OCI-LY3 (cell line): ENCODE measurements around the gene FBXO34.

Experiments
- H2AFZ ChIP-seq: fragments of 200-600, 300-600 bp; shearing (Covaris generic); 2 replicates; pipeline ENCODE4 v1.6.0; 2014; ENCODE audit warnings: antibody characterized with exemption, low read depth, low read length
- H3K27ac ChIP-seq: fragments of 200-600, 300-600 bp; sonication (generic); 2 replicates; pipeline ENCODE4 v1.5.1; 2014; ENCODE audit warnings: mild to moderate bottlenecking, low read length, moderate library complexity, mixed read lengths
- H3K27me3 ChIP-seq: fragments of 200-600, 300-600 bp; sonication (generic); 2 replicates; pipeline ENCODE4 v1.6.1; 2014; ENCODE audit warnings: low read depth, low read length, mixed read lengths
- H3K36me3 ChIP-seq: fragments of 200-600, 300-600 bp; sonication (generic); replicated peaks from 2 replicates; pipeline ENCODE3; 2014; ENCODE audit warnings: low read depth, low read length, mixed read lengths
- H3K4me1 ChIP-seq: fragments of 300-600, 200-600 bp; sonication (generic); 2 replicates; pipeline ENCODE4 v1.6.1; 2014; ENCODE audit warnings: low read length, mixed read lengths
- H3K4me2 ChIP-seq: fragments of 200-600, 300-600 bp; sonication (generic); 2 replicates; pipeline ENCODE4 v1.6.1; 2014; ENCODE audit warnings: low read length, mixed read lengths
- H3K4me3 ChIP-seq: fragments of 300-600, 200-600 bp; sonication (generic); 2 replicates; pipeline ENCODE4 v1.5.1; 2014; ENCODE audit warnings: antibody characterized with exemption, mild to moderate bottlenecking, low read length, moderate library complexity
- H3K79me2 ChIP-seq: fragments of 300-600, 200-600 bp; shearing (Covaris generic); 2 replicates; pipeline ENCODE4 v1.6.1; 2014; ENCODE audit warnings: mild to moderate bottlenecking, low read length, mixed read lengths
- H3K9ac ChIP-seq: fragments of 300-600, 200-600 bp; shearing (Covaris generic); 2 replicates; pipeline ENCODE4 v1.6.0; 2014; ENCODE audit warnings: mild to moderate bottlenecking, low read length, moderate library complexity
- H3K9me3 ChIP-seq: fragments of 200-600, 300-600 bp; shearing (Covaris generic); 2 replicates; pipeline ENCODE4 v1.6.1; 2014; ENCODE audit warnings: low read length, mixed read lengths; ENCODE audit not compliant: insufficient read depth
- H4K20me1 ChIP-seq: fragments of 200-600, 300-600 bp; sonication (generic); 2 replicates; pipeline ENCODE4 v1.6.1; 2016; ENCODE audit warnings: low read length, mixed read lengths; ENCODE audit not compliant: insufficient read depth
- CTCF ChIP-seq: fragments of 200-600, 300-600 bp; sonication (generic); IDR thresholded peaks from 2 replicates; pipeline ENCODE4 v1.5.1; 2014; ENCODE audit warnings: antibody characterized with exemption, low read length, low read depth
- EZH2phosphoT487 ChIP-seq: fragments of 200-600 bp; shearing (Covaris generic); IDR thresholded peaks from 2 replicates; pipeline ENCODE4 v1.6.1; 2018; ENCODE audit warnings: antibody characterized with exemption, mixed run types, low read depth

The FBXO34 gene

GRCh38 chr14:55329999-55330710, 58.9 kb downstream of the FBXO34 start:
- Histone ChIP-seq H2AFZ (no peak overlapping the region), H3K79me2 (peaks cover 69% of the 10 kb centered on the region), H3K4me2 (no peak overlapping the region), H3K4me1 (peaks cover 34% of the 10 kb centered on the region), H3K27me3 (no peaks in the 10 kb centered on the region), H3K9me3 (no peaks in the 10 kb centered on the region), H3K4me3 (no peak overlapping the region), H3K27ac (no peak overlapping the region), H3K36me3 (no peaks in the 10 kb centered on the region), H3K9ac (no peak overlapping the region), H4K20me1 (peaks cover 77% of the 10 kb centered on the region)
- TF ChIP-seq CTCF (no peak), EZH2phosphoT487 (no peak)

GRCh38 chr14:55332654-55333570, 61.7 kb downstream of the FBXO34 start:
- H3K79me2 ChIP-seq = peaks cover 62% of the 10 kb centered on the region

GRCh38 chr14:55333711-55334485, 62.7 kb downstream of the FBXO34 start:
- H3K4me3 ChIP-seq = no peak overlapping the region
- H3K27ac ChIP-seq = no peak overlapping the region
- no peak overlapping the region for H2AFZ ChIP-seq
- TF ChIP-seq CTCF (no peak), EZH2phosphoT487 (no peak)
- H4K20me1 ChIP-seq = peaks cover 58% of the 10 kb centered on the region
- H3K36me3 ChIP-seq = no peaks in the 10 kb centered on the region
- no peaks in the 10 kb centered on the region for H3K27me3 ChIP-seq
- H3K4me1 ChIP-seq = peaks cover 19% of the 10 kb centered on the region
- no peak overlapping the region for H3K4me2 ChIP-seq
- H3K79me2 ChIP-seq = peaks cover 53% of the 10 kb centered on the region
- no peaks in the 10 kb centered on the region for H3K9me3 ChIP-seq
- no peak overlapping the region for H3K9ac ChIP-seq

More at GRCh38 chr14:55332654-55333570, 61.7 kb downstream of the FBXO34 start:
- H3K4me1 ChIP-seq = peaks cover 19% of the 10 kb centered on the region
- H3K4me2 ChIP-seq = peak overlapping the region; percentile 26
- H3K27ac ChIP-seq = no peak overlapping the region
- no peaks in the 10 kb centered on the region for H3K9me3 ChIP-seq
- TF ChIP-seq EZH2phosphoT487 = no peak
- TF ChIP-seq CTCF = no peak
- no peak overlapping the region for H3K9ac ChIP-seq
- no peaks in the 10 kb centered on the region for H3K36me3 ChIP-seq
- peaks cover 65% of the 10 kb centered on the region for H4K20me1 ChIP-seq
- no peak overlapping the region for H2AFZ ChIP-seq
- H3K27me3 ChIP-seq = no peaks in the 10 kb centered on the region
- 0 out of 2 replicates have a peak overlapping the region, but pooled peaks have one; percentile 0 for H3K4me3 ChIP-seq
